Sigmoid colon (tissue), 3 donors: ENCODE measurements around the gene MRPS27.

Experiments used
- POLR2A ChIP-seq, 2 donors: fragments of 450-650 bp; IDR thresholded peaks; one replicate each; pipeline ENCODE4 v1.6.1; 2016; ENCODE audit warnings: antibody characterized with exemption in 2 of 2, mild to moderate bottlenecking in 2 of 2, moderate library complexity in 2 of 2
- TF ChIP-seq, protein P1 (sequence below), 4 experiments: fragments of 450-650 bp in 3 of 4; fragments of 200-600 bp in 1 of 4; IDR thresholded peaks; one replicate each; pipeline ENCODE4 v1.5.1; 2016 to 2019; ENCODE audit warnings: antibody characterized with exemption in 4 of 4, mild to moderate bottlenecking in 3 of 4, moderate library complexity in 2 of 4

DNA sequence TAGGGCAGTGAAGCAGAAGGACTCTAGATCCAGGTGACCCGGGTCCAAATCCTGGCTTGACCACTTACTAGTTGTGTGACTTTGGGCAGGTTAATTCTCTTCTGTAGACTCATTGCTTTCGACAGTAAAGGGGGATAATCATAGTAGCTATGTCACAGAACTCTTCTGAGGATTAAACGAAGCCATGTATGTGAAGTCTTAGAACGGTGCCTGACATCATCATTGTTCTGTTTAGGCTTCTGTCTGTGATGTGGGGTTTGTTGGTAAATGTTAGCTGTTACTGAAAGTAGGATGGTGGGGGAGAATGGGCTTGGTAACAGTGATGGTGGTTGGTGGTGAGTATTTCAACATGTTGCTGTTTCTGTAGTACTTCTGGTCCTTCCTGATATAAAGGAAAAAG lies 139.1 kb downstream of the MRPS27 start:
- TF ChIP-seq, protein P1, sequence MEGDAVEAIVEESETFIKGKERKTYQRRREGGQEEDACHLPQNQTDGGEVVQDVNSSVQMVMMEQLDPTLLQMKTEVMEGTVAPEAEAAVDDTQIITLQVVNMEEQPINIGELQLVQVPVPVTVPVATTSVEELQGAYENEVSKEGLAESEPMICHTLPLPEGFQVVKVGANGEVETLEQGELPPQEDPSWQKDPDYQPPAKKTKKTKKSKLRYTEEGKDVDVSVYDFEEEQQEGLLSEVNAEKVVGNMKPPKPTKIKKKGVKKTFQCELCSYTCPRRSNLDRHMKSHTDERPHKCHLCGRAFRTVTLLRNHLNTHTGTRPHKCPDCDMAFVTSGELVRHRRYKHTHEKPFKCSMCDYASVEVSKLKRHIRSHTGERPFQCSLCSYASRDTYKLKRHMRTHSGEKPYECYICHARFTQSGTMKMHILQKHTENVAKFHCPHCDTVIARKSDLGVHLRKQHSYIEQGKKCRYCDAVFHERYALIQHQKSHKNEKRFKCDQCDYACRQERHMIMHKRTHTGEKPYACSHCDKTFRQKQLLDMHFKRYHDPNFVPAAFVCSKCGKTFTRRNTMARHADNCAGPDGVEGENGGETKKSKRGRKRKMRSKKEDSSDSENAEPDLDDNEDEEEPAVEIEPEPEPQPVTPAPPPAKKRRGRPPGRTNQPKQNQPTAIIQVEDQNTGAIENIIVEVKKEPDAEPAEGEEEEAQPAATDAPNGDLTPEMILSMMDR (IDR thresholded peaks at IDR 0.05) = no peak
- TF ChIP-seq POLR2A (IDR thresholded peaks at IDR 0.05) = no peak
